NB4 (cell line): ENCODE results near the gene SPACA6.

Source experiments
- CTCF ChIP-seq: IDR thresholded peaks from one replicate; pipeline ENCODE4 v1.5.1; 2012; ENCODE audit warnings: low read depth, low read length
- MYC ChIP-seq: IDR thresholded peaks from 2 replicates; pipeline ENCODE4 v1.6.1; 2011; ENCODE audit warnings: low read depth, low read length

- TF ChIP-seq CTCF: no peak
- no peak for TF ChIP-seq MYC
Measured at GRCh38 chr19:51676566-51677083, 16.5 kb upstream of the SPACA6 start.
